Upper lobe of left lung (tissue), 6 donors: ENCODE measurements around the gene IFNL3. TPM values are rescaled to one million over a fixed set of nuclear protein-coding genes. Genes with fewer than 3 reads are reported as not detected.

Experiments
- ATAC-seq, 2 donors: fragments of 200-7000 bp; cut with Tn5 transposase; one replicate each; pipeline ENCODE4 v1.9.1; 2022; ENCODE audit warnings: mild to moderate bottlenecking in 2 of 2, moderate library complexity in 2 of 2; ENCODE audit not compliant: low FRiP score in 2 of 2
- DNase-seq, 2 donors: peaks; one replicate each; pipeline ENCODE4 v3.0.0-alpha.2; 2019 to 2020
- H3K27ac ChIP-seq, 4 donors: fragments of 200-600 bp; sonication (generic); one replicate each; pipeline ENCODE4 v1.5.1; 2016 to 2019
- H3K27me3 ChIP-seq, 4 donors: fragments of 200-600 bp; sonication (generic); one replicate each; pipeline ENCODE4 v1.5.1; 2017 to 2019
- H3K36me3 ChIP-seq, 4 donors: fragments of 200-600 bp; sonication (generic); one replicate each; pipeline ENCODE4 v1.5.1; 2016 to 2019
- H3K4me1 ChIP-seq, 4 donors: fragments of 200-600 bp; sonication (generic); one replicate each; pipeline ENCODE4 v1.5.1; 2018 to 2019
- H3K4me3 ChIP-seq, 4 donors: fragments of 200-600 bp; sonication (generic); one replicate each; pipeline ENCODE4 v1.5.1; 2017 to 2019; ENCODE audit warnings: mild to moderate bottlenecking in 2 of 4, moderate library complexity in 1 of 4
- H3K9me3 ChIP-seq, 4 donors: fragments of 200-600 bp; sonication (generic); one replicate each; pipeline ENCODE4 v1.5.1; 2018 to 2019
- EP300 ChIP-seq, 4 donors: sonication (generic); formaldehyde crosslinking; IDR thresholded peaks; one replicate each; pipeline ENCODE4 v1.5.1; 2017; ENCODE audit warnings: antibody characterized with exemption in 4 of 4, control low read depth in 2 of 4
- POLR2A ChIP-seq, 4 donors: fragments of 450-650 bp; IDR thresholded peaks; one replicate each; pipeline ENCODE4 v1.5.1; 2016 to 2017; ENCODE audit warnings: antibody characterized with exemption in 4 of 4, mild to moderate bottlenecking in 2 of 4
- POLR2AphosphoS5 ChIP-seq, 2 donors: sonication (generic); formaldehyde crosslinking; IDR thresholded peaks; one replicate each; pipeline ENCODE4 v1.5.1; 2017; ENCODE audit warnings: antibody characterized with exemption in 2 of 2
- WGBS, 2 donors: methylation state at CpG; one replicate each; pipeline ENCODE4 v1.1.5; 2017 to 2018; 5-methylcytosine and 5-hydroxymethylcytosine counted together
- total RNA-seq, 6 donors: library from RNA; depleted of rRNA in 4 of 6; stranded (reverse); fragments of >200 nt in 4 of 6; gene quantifications; one replicate each; pipeline versions ENCODE4 v1.1.0 to v1.2.1, GENCODE V29; 2016 to 2021
- TF ChIP-seq, protein P1 (sequence below), 6 experiments: fragments of 450-650 bp in 4 of 6; fragments of 200-600 bp in 2 of 6; sonication (generic) in 2 of 6; IDR thresholded peaks; one replicate each; pipeline ENCODE4 v1.5.1; 2016 to 2019; ENCODE audit warnings: antibody characterized with exemption in 6 of 6
- donor health status: DM: no; HTN: no; CAD: no; lungs with moderate emphysema.
- donor health status: DM: no; HTN: yes; CAD: no; lungs with severe emphysema.

Gene IFNL3
- total RNA-seq, 6 donors from 2014 or later = not detected

DNA sequence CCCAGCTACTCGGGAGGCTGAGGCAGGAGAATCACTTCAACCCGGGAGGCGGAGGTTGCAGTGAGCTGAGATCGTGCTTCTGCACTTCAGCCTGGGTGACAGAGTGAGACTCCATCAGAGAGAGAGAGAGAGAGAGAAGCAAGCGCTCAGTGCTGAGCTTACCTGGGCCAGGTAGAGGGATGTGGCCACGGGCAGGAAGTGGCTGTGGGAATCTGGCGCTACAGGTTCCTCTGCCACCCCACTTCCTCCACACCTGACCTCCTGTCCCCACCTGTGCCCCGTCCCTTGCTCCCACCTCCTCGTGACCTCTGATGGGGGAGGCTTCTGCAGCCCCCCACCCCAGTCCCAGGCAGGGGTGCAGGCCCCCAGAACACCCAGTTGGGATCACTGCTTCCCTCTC is 49.1 kb downstream of the IFNL3 start:
- Histone ChIP-seq H3K4me1 (peaks cover 4 to 21% (median 10%) of the 10 kb centered on the region in 4 donors), H3K36me3 (no peaks in the 10 kb centered on the region), H3K27ac (no peak overlapping the region), H3K27me3 (peaks cover 0 to 26% (median 5%) of the 10 kb centered on the region in 4 donors), H3K9me3 (no peaks in the 10 kb centered on the region), H3K4me3 (no peak overlapping the region)
- TF ChIP-seq POLR2AphosphoS5 (IDR thresholded peaks at IDR 0.05) (no peak), POLR2A (IDR thresholded peaks at IDR 0.05) (no peak), EP300 (IDR thresholded peaks at IDR 0.05) (no peak)
- TF ChIP-seq, protein P1, sequence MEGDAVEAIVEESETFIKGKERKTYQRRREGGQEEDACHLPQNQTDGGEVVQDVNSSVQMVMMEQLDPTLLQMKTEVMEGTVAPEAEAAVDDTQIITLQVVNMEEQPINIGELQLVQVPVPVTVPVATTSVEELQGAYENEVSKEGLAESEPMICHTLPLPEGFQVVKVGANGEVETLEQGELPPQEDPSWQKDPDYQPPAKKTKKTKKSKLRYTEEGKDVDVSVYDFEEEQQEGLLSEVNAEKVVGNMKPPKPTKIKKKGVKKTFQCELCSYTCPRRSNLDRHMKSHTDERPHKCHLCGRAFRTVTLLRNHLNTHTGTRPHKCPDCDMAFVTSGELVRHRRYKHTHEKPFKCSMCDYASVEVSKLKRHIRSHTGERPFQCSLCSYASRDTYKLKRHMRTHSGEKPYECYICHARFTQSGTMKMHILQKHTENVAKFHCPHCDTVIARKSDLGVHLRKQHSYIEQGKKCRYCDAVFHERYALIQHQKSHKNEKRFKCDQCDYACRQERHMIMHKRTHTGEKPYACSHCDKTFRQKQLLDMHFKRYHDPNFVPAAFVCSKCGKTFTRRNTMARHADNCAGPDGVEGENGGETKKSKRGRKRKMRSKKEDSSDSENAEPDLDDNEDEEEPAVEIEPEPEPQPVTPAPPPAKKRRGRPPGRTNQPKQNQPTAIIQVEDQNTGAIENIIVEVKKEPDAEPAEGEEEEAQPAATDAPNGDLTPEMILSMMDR (IDR thresholded peaks at IDR 0.05) = no peak
- DNase-seq = no peak
- WGBS, 2 donors = 27 to 31% methylated on average over 7 to 9 of the region's 9 CpGs
- no peak for ATAC-seq

GRCh38 chr19:39194832-39195542 is 49.8 kb downstream of the IFNL3 start:
- TF ChIP-seq POLR2AphosphoS5 (IDR thresholded peaks at IDR 0.05) (no peak), EP300 (IDR thresholded peaks at IDR 0.05) (no peak), POLR2A (IDR thresholded peaks at IDR 0.05) (no peak)
- TF ChIP-seq, protein P1 (IDR thresholded peaks at IDR 0.05) = no peak
- no peak for DNase-seq
- 45 to 48% methylated on average over 9 of the region's 9 CpGs for WGBS, 2 donors
- H3K27me3 ChIP-seq = peaks cover 0 to 26% (median 5%) of the 10 kb centered on the region in 4 donors
- ATAC-seq = no peak
- no peak overlapping the region for H3K4me3 ChIP-seq
- no peaks in the 10 kb centered on the region for H3K9me3 ChIP-seq
- H3K4me1 ChIP-seq = peaks cover 4 to 21% (median 10%) of the 10 kb centered on the region in 4 donors
- H3K36me3 ChIP-seq = no peaks in the 10 kb centered on the region
- no peak overlapping the region for H3K27ac ChIP-seq

GRCh38 chr19:39193803-39194202 is 51.0 kb downstream of the IFNL3 start:
- no peak for DNase-seq

More at GRCh38 chr19:39193803-39194202, 51.0 kb downstream of the IFNL3 start:
- Histone ChIP-seq H3K27me3 (peaks cover 0 to 24% (median 5%) of the 10 kb centered on the region in 4 donors), H3K27ac (no peak overlapping the region), H3K9me3 (no peaks in the 10 kb centered on the region), H3K4me3 (no peak overlapping the region), H3K4me1 (peaks cover 4 to 21% (median 10%) of the 10 kb centered on the region in 4 donors), H3K36me3 (no peaks in the 10 kb centered on the region)
- peak; percentile 28 to 48 for ATAC-seq
- TF ChIP-seq, protein P1 (IDR thresholded peaks at IDR 0.05) = no peak
- no peak for TF ChIP-seq EP300 (IDR thresholded peaks at IDR 0.05)
- TF ChIP-seq POLR2A (IDR thresholded peaks at IDR 0.05) = no peak
- no peak for TF ChIP-seq POLR2AphosphoS5 (IDR thresholded peaks at IDR 0.05)
- WGBS, 2 donors = 34 to 36% methylated on average over 7 to 8 of the region's 8 CpGs

Other genes starting within 250 kb of the IFNL3 start
- 1 to 10 TPM; 1.0 to 9.3 (median 6.3) TPM for gene FBXO27, start 212.5 kb downstream of the IFNL3 start, total RNA-seq
- gene ACP7, start 160.6 kb downstream of the IFNL3 start, total RNA-seq = not detected
- gene PAK4, start 119.2 kb downstream of the IFNL3 start, total RNA-seq = 10 to 100 TPM; 23.4 to 88.2 (median 54.4) TPM
- under 1 TPM in 1 of 6 donors, not detected in 5; 0.47 TPM for gene NCCRP1, start 48.0 kb downstream of the IFNL3 start, total RNA-seq
- 1 to 10 TPM in 1 of 6 donors, under 1 TPM in 1, not detected in 4; 0.83 to 1.3 TPM for gene SYCN, start 40.7 kb downstream of the IFNL3 start, total RNA-seq
- gene IFNL4, start 3.9 kb upstream of the IFNL3 start, total RNA-seq = not detected
- gene IFNL2, start 23.4 kb upstream of the IFNL3 start, total RNA-seq = not detected
- gene IFNL1, start 51.4 kb upstream of the IFNL3 start, total RNA-seq = not detected
- 1 to 10 TPM in 5 of 6 donors, under 1 TPM in 1; 0.69 to 5.0 (median 1.8) TPM for gene LRFN1, start 75.9 kb upstream of the IFNL3 start, total RNA-seq
- 100 to 1,000 TPM in 2 of 6 donors, 10 to 100 TPM in 4; 23.0 to 163 (median 75.3) TPM for gene GMFG, start 91.0 kb upstream of the IFNL3 start, total RNA-seq
- gene SAMD4B, start 97.4 kb upstream of the IFNL3 start, total RNA-seq = 100 to 1,000 TPM in 2 of 6 donors, 10 to 100 TPM in 4; 57.7 to 125 (median 79.3) TPM
- 10 to 100 TPM; 28.6 to 48.0 (median 35.4) TPM for gene PAF1, start 146.1 kb upstream of the IFNL3 start, total RNA-seq
- gene MED29, start 146.4 kb upstream of the IFNL3 start, total RNA-seq = 10 to 100 TPM; 18.9 to 51.1 (median 33.7) TPM
- 100 to 1,000 TPM; 195 to 525 (median 238) TPM for gene ZFP36, start 161.8 kb upstream of the IFNL3 start, total RNA-seq
- 10 to 100 TPM; 15.8 to 48.1 (median 29.0) TPM for gene PLEKHG2, start 167.7 kb upstream of the IFNL3 start, total RNA-seq
- 1,000 to 10,000 TPM in 4 of 6 donors, 100 to 1,000 TPM in 2; 634 to 2,303 (median 1,625) TPM for gene RPS16, start 190.9 kb upstream of the IFNL3 start, total RNA-seq
- 100 to 1,000 TPM in 4 of 6 donors, 10 to 100 TPM in 2; 94.9 to 183 (median 111) TPM for gene SUPT5H, start 200.6 kb upstream of the IFNL3 start, total RNA-seq
- gene TIMM50, start 235.8 kb upstream of the IFNL3 start, total RNA-seq = 10 to 100 TPM; 47.8 to 80.9 (median 54.4) TPM